HuH-7.5 (cell line): ENCODE results near the gene OR5M3.

Experiments used
- DNase-seq: peaks from one replicate; pipeline ENCODE4 v3.0.0; 2011; ENCODE audit warnings: low spot score

Gene OR5M3

GRCh38 chr11:56473252-56473651 lies at the start of gene OR5M3:
Gene OR5M3, minus strand, starts transcription at chr11:56473352. Its CDS starts 2,855 bp downstream, at chr11:56470497.
- no peak for DNase-seq

DNA sequence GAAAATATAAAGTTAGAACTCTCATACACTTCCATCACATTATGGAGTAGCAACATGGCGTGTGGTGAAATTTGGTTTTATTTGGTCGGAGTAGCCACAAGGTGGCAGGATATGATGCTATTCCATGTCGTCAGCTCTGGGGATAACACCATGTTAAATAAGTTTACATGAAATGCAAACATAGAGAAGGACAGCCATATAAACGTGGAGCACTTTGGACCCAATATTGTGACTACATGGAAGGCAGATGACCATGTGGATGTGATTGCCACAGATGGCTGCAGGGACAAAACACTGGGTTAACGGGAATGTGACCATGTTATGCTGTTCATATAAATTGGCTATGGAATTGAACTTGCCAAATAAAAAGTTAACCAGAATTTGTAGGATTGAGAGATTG lies 48.9 kb upstream of the OR5M3 start:
- no peak for DNase-seq

DNA sequence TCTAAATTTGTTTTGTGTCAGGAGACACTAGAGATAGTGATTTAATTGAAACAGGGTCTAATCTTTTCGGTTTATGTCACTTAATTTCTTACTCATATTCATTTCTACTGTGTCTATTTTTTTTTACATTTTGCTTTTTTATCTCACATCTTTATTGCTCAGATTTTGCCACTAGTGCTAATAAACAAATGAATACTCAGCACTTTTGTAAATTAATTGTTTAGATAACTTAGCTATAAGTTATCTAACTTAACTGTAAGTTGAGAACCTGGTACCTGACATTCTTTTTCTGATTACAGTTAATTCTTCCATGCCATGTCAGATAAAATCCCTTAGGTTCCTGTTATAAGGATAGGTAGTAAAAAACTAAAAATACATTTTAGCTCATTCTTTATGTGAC lies 40.1 kb upstream of the OR5M3 start:
- DNase-seq, result no peak

- no peak for DNase-seq
These were observed 36.3 kb upstream of the OR5M3 start for GRCh38 chr11:56509439-56509838.

DNA sequence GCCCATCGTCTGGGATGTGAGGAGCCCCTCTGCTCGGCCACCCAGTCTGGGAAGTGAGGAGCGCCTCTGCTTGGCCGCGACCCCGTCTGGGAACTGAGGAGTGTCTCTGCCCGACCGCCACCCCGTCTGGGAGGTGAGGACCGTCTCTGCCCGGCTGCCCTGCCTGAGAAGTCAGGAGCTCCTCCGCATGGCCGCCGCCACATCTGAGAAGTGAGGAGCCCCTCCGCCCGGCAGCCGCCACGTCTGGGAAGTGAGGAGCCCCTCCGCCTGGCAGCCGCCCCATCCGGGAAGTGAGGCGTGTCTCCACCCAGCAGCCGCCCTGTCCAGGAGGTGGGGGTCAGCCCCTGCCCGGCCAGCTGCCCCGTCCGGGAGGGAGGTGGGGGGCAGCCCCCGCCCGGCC lies 23.9 kb upstream of the OR5M3 start:
- no peak for DNase-seq

GRCh38 chr11:56495117-56495516 lies 22.0 kb upstream of the OR5M3 start:
- no peak for DNase-seq

GRCh38 chr11:56491270-56491669 lies 18.1 kb upstream of the OR5M3 start, which contains the start of gene OR5M8:
Gene OR5M8, minus strand, starts transcription at chr11:56491370. Its CDS starts 0 bp downstream, at chr11:56491370.
- no peak for DNase-seq

DNA sequence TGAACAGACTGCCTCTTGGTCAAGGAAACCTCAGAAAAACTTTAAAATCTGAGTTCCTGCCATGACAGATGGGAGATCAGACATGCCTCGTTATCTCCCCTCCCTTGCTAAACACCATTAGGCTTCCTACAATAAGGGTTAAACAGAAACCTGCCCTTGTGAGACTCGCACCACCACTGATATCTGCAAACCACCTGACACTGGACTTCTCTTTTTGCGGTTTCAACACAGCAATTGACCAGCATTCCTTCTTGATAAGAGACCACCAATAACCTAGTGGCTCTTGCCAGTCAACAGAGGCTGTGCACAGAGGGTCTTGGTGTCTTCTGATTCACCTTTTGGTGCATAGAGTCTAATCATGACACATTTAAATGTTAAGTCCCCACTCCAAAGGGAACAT lies 13.6 kb upstream of the OR5M3 start:
- DNase-seq, result no peak

- DNase-seq, result no peak
These were observed 1.6 kb upstream of the OR5M3 start for GRCh38 chr11:56474729-56475235.

- no peak for DNase-seq
These were observed 16.1 kb downstream of the OR5M3 start for GRCh38 chr11:56457076-56457475.

GRCh38 chr11:56453521-56453920 lies 19.6 kb downstream of the OR5M3 start:
- DNase-seq, result no peak
